NCI-H510A treated with DMSO at 0.1 percent for 48 hours (cell line): ENCODE results near the gene FOCAD.
"Not testable (repeated sequence)": the region's sequence is repeated elsewhere in the genome, so short reads cannot be mapped to it uniquely, and the experiment has no call there.

Source experiments
- DNase-seq: peaks from one replicate; lab custom pipeline; 2025; lab: John Stamatoyannopoulos, UW

Gene FOCAD

DNA sequence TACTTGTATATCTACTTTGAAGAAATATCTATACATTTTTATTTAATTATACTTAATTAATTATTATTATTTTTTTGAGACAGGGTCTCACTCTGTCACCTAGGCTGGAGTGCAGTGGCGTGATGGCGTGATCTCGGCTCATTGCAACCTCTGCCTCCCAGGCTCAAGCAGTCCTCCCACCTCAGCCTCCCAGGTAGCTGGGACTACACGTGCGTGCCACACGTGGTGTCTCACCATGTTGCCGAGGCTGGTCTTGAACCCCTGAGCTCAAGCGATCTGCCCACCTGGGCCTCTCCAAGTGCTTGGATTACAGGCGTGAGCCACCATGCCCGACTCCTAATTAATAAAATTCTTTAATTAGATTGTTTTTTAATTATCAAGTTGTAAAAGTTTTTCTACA lies 10.5 kb upstream of the FOCAD start:
- not testable (repeated sequence) for DNase-seq

DNA sequence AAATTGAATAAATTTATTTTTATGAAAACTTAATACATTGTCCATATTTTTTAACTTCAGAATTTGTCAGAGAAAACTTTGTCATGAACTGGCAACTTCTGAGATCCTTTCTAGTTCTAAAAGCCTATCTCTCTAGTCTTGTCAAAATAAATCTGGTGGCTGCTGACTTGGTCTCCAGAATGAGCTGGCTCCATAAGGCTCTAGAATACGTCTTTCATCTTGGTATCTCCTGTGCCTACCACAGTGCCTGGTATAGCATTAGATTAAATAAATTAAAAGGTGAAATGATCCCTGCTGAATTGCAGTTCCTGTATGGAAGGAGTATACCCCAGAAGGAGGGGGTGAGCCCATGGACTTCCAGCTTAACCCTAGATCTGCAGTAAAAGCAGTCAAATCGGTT lies 2.6 kb upstream of the FOCAD start:
- no peak for DNase-seq

DNA sequence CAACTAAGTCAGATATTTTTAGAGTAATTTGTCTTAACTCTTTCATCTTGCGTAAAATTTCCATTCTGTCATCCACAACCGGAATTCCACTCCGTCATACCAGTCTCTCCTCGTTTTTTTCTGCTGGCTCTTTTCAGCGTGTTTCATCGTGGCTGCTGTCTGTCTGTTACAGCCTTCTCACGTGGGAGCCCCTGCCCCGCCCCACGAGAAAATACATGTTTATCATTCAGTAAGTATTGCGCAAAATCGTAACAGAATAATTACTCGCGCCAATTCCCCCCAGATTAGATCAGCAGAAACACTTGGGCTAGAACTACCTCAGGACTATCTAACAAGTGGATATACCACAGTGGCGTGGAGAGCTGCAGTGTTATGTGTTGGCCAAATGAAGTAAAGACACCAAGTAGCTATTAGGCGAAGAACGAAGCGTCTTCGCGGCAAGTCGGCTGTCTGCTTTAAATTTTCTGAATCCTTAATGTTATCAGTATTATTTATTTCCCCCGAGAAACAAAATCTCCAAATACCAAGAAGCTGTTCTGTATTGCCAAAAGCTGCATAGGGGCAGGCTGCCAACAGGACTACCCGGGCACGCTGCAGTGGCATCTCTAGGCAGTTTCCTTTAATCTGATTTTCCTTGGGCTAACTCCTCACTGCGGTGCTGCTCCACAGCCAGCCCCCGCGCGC lies 566 bp upstream of the FOCAD start:
- DNase-seq: no peak

DNA sequence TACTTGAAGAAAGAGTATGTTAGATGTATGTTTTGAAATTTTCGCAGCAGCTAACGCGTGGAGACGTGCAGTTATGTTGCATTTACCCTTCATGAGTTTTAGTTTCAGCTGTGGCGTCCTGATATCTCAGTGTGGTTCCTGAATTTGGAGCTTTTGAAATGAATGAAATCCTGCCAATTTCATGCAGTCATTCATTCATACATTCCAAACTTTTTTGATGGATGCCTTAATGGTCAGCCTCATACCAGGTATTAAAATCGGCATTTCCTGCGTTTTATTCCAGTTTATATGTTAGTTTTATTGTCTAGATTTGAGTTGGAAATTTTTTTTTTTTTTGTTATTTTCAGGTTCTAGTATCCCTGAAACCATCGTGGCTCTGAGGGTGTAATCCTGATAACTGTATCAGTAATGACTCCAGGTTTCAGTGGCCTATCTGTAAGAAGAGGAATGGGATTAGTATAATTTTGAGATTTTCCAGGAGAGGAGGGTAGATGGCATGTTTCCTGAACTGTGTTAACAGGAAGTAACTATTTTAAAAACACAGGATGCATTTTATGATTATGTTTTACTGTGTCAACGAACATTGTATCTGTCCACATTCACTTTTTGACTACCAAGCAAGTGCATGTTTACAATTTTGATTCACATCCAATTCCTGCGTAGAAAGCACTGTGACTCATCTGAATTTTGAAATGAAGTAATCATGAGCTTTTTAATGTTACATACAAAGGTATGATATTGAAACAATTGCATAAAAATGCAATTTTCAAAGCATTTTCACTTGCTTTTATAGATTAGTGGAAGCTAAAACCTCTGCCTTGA lies 1.0 kb downstream of the FOCAD start:
- DNase-seq: no peak

DNA sequence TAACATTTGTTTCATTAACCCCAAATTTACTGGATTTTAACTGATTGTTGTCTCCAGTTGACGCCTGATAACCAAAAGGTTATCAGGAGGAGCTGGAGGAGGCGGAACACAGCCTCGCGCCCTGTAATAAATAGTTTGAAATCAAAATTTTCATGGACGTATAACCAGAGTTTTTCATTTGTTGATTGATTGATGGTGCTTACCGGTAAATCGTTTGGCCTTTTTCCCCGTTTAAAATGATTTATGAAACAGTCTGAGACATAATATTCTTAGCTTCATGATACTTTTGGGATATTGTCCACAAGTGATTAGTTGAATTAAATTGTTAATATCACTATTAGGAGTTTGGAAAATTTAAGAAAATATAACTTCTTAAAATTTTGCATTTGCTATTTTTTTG lies 1.7 kb downstream of the FOCAD start:
- DNase-seq: no peak

DNA sequence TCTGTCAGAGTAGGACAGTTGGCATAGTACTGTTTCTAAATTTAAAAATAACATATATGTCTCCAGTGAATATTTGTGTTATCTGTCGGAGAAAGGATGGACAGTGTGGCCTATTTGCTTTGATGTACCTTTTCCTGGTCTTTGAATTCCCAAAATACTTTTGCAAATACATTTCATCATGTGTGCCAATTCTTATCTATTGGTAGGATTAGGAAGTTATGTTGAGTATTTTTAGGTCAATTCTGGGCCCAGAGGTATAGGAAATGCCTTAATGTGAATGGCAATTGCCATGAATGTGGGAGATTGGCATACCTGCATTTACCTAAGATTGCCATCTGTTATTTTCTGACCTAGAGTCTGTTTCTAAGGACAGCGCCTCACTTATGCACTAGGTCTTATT lies 5.8 kb downstream of the FOCAD start:
- no peak for DNase-seq

DNA sequence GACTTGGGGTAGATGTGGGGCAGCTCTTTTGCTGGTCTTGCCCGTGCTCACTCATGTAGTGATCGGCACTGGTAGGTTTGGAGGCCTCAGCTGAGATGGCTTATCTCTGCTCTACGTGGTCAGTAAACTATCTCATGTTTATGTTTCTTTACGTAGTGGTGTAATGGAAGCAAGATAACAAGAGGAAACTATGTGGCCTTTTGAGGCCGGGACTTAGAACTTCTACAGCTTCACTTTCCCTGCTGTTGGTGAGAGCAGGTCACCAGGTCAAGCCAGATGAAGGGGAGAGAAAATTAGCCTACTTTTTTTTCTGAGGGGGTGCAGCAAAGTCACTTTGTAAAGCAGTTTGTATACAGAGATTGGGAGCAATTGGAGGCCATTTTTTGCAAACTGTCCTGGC lies 8.5 kb downstream of the FOCAD start:
- no peak for DNase-seq

DNA sequence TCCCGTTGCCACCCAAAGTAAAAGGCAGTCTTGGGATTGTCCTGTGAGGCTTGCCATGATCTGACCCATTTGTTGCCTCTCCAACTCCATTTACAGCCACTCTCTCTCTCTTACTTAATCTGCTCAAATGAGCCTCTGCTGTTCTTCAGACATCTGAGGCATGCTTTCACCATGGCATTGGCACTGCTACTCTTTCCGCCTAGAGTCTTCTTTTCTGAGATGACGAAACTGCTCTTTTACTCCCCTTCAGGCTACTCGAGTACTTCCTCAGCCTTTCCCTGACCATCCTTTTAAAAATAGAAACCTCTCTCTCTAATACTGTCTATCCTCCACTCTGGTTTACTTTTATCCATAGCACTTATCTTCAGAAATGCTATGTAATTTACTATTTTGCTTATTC lies 9.0 kb downstream of the FOCAD start:
- DNase-seq: no peak

DNA sequence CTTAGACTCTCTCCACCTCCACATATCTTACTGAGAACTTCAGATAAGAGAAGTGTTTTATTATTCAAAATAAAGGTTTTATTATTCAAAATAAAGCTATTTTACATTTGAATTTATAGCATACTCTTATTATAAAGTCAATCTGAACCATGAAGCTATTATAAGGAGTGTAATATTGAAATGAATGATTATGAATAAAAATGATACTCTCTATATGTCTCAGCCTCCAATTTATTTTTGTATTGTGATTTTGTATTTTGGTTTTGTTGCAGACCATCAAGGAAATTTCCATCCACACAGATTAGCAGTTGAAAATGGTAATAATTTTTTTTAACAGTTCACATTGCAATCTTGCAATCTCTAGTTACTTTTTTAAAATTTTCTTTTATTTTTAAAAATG lies 10.2 kb downstream of the FOCAD start:
- no peak for DNase-seq

DNA sequence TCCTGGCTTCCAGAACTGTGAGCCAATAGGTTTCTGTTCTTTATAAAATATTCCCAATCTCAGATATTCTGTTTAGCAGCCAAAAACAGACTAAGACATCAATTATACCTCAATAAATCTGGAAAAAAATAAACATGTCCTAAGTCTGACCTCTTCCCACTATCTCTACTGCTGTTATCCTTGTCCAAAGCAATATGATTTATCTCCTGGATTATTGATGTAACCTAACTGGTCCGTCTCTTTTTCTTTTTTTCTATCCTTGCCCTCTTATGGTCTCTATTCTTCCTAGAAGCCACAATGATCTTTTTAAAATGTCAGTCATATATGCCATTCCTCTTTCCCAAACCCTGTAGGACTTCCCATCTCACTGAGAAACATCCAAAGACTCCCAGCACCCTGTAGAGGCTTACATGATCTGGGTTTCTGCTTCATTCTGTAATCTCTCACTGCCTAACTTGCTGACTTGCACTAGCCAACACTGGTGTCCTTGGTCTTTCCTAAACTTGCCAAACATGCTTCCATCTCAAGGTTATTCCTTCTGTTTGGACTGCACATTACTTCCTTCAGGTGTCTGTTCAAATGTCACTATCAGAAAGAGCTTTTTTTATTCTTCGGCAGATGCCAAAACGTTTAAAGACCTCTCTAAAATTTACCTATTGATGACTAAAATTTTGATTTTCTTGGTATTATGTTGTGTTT lies 13.1 kb downstream of the FOCAD start:
- no peak for DNase-seq

DNA sequence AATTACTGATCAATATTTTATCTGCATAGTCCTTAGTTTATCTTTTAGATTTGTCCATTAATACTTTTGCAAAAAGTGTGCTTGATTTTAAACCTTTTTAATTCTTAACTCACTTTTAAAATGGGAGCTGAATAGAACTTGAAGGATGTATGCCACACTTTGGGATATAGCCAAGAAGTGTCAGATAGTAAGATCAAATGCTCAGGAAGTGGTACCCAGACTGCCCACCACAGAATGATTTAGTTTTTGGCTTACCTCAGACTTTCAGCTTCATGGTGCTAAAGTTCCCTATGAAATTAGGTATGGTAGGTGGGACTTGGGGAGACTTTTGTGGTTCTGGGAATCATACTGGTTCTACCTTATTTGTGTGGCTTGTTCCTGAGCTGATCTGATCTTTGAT lies 14.7 kb downstream of the FOCAD start:
- DNase-seq: no peak

DNA sequence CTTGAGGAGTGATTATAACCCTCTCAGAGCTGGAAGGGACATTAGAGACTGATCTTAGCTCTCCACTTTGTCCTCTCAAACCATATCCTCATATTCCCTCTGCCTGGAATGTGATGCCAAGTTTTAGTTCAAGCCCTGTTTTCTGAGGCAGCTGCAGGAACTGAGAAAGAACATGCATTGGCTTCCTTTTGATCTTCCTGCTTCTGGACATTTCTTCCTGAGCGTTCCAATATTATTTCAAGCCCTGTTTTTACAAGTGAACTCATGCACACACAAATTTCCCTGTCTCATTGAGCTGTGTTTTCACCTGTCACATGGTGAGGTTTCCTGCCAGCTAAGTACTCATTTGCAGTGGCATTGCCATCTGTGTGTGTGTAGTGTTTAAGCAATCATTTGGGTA lies 17.0 kb downstream of the FOCAD start:
- no peak for DNase-seq

DNA sequence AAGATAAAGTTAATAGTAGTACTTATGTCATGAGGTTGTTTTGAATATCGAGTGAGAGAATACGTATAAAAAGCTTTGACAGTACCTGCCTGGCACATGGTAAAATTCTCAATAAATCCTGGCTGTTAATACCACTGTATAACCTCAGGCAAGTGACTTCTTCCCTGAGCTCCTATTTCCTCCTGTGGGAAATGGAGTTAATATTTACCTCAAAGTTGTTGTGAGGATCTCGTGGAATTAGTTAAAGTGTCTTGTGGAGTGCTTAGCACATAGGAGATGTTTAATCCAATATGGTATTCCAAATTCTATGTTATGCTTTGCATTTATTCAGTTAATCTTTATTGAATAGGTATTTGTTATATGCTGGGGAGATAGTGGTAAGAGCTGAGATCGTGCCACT lies 18.5 kb downstream of the FOCAD start:
- no peak for DNase-seq

DNA sequence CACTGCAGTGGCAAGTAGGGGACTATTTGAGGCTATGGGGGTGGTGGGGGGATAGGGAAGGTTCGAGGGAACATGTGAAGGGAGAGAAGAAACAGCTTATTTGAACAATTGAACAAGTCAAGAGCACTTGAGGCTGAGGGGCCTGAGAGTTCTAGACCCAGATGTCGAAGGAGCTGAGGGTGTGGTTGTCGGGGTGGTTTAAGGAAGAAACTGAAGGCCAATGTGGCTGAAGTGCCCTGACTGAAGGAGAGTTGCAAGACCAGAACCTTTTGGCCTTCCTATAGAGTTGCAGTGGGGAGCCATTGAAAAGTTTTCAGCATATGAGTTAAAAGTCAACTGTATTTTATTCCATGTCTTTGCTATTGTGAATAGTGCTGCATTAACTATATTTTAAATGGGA lies 19.1 kb downstream of the FOCAD start:
- no peak for DNase-seq

DNA sequence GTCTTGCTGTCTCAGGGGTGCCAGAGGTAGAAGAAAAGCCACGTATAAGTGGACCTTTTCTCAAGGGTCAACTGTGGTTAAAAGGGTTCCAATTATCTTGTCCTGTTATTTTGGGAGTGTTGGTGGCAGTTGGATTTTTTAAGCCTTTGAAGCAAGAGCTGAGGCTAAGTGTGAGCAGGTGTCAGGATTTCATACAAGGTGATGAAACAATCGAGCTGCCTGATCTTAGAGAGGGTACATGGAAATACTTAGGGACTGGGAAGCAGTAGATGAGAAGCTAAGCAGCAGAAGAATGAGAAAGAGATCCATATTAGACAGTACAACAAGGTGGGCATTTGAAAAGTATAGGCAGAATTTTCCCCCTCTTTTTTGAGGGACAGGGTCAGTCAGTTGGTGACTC lies 23.6 kb downstream of the FOCAD start:
- no peak for DNase-seq

DNA sequence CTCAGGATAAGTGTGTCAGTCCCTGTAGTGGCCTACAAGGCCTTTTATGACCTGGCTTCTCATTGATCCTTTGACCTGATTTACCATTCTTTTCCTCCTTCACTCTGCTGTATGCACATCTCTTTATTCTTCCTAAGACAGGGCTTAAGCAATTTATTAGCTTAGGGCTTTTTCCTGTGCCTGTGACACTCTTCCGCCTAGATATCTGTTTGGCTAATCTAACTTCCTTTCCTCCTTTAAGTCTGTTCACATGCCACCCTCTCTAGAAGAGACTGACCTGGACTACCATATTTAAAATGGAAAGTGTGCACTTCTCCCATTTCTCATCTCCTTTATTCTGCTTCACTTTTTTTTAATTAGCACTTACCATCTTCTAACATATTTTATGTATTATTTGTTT lies 29.1 kb downstream of the FOCAD start:
- no peak for DNase-seq

DNA sequence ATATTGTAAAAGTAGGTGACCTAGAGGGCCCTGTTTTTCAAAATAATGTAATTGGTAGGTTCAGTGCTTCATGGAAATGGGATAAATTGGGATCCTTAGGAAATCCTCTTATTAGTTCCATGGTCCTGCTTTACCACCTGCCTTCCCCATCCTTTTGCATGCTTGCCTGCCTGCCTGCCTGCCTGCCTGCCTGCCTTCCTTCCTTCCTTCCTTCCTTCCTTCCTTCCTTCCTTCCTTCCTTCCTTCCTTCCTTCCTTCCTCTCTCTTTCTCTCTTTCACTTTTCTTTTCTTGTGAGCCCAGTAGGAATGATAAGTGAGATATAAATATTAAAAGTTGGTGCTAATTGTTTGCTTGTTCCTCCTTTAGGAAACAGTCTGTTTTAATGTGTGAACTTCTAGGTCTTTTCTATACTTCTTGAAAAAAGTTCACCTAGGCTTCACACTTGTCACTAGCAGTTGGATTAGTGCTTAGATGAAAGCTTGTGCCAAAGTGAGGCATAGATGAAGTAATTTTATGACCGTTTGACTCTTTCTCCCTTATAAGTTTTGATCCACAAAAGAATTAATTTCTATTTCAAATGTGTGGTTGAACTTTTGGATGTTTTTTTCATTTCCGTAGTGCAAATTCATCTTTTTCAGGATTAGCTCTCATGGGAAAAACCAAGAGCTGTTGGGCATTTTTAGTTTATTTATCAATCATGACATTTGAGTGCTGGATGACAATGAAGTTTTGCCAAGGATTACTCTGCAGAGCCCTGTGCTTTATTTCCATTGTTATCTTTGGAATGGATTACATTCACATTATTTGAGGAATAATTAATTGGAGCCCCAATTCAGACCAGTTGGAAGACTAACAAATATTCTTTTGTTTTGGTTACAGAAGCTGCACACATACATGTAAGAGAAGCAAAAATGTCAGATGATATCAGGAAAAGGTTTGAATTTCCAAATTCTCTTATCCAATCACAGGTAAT lies 30.7 kb downstream of the FOCAD start:
- no peak for DNase-seq

DNA sequence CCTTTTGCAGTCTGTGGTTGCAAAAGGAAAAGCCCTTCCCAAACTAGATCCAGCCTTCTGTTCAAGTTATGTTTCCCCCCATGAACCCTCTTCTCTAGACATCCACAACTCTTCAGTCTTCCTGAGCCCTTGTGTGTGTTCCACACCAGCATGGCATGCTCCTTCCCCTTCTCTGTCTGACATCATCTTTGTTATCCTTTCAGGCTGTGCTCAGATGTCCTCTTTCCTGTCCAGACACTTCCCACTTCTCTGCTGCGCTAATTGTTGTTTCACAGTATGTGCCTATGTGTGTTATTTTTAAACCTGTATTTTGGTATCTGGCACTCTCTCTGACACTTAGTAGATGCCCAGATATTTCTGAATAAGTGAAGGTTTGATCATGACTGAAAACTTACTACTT lies 38.2 kb downstream of the FOCAD start:
- DNase-seq: no peak

DNA sequence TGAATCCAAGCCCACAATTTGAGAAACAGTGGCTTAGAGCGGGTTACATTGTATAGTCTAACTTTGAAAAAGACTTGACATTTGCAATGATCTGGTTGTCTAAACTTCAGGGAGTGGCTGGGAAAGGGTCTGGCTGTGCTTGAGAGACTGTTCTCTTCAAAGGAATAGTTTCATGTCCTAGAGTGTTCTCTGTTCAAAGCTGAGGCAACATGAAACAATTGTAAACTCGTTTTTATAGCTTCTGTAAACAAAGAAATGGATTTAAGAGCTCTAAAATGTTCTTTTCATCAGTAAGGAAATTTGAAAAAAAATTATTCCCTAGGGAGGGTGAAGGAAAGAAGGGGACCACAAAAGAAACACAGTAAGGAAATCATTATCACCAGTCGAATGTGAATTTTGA lies 41.6 kb downstream of the FOCAD start:
- DNase-seq: no peak

DNA sequence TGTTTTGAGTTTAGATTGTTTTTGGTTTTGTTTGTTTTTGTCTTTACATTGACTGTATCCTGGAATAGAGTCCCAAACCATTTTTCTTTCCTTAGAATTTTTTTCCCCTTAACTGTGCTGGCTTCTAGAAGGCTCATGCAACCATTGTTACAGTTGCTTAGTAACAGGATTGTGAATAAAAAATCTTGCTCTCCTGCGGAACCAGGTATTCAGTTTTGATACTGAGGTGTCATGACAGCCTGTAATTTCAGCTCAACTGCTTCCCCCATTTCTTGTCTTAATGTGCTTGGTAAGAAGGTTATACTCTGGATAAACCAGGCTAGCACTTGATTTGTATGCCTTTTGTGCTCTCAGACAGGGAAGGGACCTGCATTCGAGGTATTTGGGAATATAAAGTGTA lies 42.1 kb downstream of the FOCAD start:
- no peak for DNase-seq

DNA sequence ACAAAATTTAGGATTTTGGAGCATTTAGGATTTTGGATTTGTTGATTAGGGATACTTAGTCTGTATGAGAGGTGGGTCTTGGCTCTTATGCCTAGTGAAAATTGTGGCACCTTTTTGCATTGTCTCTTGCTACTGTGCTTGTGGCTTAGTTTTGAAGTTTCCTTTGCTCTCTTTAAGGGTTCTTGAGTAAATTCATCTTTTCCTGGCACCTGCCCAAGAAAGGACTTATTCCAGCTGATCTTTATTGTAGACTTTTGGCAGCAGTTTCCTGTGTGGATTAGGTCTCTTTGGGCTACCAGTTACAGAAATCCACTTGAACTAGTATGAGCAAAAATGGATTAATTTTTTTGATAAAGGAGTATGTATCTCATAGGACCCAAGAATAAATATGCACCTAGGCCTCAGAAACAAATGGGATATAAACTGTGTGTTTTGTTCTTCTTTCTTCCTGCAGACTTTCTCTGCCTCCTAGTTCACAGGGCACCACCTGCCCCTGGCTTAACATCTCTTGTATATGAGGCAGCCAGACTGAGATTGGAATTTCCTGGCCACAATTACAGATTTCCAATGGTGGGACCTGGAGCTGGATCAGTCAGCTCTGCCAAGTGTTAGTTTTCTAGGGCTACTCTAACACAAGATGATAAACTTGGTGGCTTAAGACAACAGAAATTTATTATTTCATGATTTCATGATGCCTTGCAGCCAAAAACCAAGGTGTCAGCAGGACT lies 44.6 kb downstream of the FOCAD start:
- DNase-seq: no peak
